IPS DF 19.7 (cell line): ENCODE results near the gene CYP21A2.
A peak's percentile ranks its signal among the peaks of the same experiment; 100 is the strongest.

Experiments
- DNase-seq: peaks from one replicate; pipeline ENCODE4 v3.0.0-alpha.2; 2013; ENCODE audit warnings: low read depth, low spot score

CYP21A2 gene

DNA sequence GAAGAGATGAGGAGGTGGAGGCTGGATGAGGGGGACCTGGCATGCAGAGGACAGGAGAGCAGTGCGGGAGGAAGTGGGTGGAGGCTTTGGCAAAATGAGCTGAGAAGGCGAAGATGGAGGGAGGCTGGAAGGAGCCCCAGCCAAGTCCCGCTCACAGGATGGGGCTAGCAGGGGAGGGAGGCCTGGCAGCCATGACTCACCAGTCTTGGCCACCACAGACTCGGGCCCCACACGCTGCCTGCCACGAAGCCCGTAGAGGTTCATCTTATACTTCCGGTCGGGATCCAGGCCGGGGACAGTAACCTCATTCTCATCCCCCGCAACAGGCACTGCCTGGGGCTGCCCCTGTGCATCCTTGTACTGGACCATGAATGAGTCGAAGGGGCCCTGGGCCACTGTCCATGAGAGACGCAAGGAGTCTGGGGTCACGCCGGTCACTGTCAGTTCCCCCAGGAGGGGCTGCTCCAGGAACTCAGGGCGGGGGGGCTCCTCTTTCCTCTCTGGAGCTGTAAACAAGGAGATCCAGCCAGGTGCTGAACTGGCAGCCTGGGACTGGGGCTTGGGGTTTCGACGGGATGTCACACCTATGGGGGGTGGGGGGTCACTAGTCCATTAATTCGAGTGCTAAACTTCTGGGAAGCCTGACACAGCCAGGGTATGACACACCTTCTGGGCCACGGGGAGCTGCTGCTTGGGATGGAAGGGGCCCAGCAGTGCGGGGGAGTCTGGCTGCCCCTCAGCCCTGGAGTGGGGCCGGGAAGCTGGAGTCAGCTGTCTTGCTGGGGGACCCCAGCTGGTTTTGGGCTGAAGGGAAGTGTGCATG is 43.2 kb downstream of the CYP21A2 start:
- no peak for DNase-seq

DNA sequence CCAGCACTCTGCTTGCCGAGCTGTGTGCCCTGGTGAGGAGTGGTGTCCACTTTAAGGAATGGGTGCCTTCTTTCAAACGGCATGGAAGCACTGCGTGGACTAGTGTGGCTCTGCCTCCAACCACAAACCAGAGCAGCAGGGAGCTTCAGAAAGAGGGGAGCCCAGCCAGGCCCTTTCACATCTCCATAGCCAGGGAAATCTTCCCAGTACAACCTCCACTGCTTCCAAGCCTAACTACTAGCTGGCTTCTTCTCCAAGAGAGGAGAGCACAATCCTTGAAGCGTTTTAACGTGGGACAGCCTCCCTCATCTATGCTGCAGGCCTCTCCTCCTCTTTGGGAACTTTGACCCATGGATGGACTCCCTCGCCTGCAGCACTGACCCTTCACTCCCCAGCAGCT is 44.3 kb downstream of the CYP21A2 start:
- no peak for DNase-seq

DNA sequence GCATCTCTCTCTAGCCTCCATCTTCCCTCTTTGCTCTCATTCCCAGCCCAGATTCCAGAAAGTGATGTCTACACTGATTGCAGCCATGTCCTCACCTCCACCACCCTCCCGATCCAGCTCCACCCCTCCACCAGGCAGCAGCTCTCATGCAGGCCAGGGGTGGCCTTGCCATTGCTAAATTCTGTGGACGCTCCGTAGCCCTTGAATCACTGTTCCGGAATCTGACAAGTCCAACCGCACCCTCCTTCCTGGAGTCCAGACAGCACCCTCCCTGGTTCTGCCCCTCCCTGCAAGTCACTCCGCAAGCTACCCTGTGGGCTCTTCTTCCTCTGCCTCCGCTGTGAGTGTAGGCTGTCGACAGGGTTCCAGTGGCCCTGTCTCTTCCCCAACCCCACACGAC is 44.7 kb downstream of the CYP21A2 start:
- no peak for DNase-seq

DNA sequence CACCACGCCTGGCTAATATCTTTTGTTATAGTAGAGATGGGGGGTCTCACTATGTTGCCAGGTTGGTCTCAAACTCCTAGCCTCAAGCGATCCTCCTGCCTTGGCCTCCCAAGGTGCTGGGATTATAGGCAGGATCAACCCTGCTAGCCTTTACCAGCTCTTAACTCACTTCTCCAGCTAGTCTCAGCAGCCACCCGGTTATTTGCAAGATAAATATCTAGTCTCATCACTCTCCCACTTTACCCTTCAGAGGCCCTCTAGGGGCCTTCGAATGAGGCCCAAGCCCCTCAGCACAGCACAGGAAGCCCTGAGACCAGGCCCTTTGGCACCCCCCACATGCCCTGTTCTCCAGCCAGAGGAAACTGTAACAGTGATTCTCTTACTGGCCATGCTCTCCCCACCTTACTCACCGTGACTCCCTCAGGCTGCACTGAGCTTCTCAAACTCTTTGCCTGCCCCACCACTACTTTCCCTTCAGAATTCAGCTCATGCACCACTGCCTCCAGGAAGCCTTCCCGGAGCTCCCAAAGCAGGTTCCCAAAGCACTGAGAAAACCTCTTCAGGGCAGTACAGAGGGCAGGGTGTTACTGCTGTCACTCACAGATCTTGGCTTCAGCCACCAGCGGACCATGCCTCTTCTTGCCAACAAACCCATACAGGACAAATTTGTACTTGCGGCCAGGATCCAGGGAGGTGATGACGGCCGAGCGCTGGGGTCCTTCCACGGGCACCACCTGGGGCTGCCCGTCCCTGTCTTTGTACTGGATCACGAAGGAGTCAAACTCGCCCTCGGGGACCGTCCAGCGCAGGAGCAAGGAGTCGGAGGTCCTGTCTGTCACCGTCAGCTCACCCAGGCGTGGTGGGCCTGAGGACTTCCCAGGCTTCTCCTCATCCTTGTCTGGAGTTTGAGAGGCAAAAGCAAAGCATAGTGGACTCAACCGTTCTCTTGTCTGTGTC is 45.9 kb downstream of the CYP21A2 start:
- no peak for DNase-seq

DNA sequence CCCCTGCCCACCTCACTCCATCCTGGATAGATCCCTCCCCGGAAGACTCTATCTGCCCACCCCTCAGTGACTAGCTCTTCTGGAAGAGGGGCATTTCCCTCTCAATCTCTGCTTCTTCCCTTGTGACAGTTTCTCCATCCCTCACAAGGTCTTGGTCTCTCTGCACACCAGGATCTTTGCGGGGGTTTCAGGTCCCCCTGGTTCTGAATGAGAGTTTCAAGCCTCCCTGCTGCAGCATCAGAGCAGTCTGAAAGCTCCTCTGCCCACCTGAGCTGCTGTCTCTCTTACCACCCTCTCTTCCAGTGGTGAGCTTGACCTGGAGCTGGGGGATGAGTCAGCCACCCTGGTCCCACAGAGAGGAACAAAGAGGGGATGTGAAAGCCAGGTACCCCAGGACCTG is 46.6 kb downstream of the CYP21A2 start:
- DNase-seq: no peak

DNA sequence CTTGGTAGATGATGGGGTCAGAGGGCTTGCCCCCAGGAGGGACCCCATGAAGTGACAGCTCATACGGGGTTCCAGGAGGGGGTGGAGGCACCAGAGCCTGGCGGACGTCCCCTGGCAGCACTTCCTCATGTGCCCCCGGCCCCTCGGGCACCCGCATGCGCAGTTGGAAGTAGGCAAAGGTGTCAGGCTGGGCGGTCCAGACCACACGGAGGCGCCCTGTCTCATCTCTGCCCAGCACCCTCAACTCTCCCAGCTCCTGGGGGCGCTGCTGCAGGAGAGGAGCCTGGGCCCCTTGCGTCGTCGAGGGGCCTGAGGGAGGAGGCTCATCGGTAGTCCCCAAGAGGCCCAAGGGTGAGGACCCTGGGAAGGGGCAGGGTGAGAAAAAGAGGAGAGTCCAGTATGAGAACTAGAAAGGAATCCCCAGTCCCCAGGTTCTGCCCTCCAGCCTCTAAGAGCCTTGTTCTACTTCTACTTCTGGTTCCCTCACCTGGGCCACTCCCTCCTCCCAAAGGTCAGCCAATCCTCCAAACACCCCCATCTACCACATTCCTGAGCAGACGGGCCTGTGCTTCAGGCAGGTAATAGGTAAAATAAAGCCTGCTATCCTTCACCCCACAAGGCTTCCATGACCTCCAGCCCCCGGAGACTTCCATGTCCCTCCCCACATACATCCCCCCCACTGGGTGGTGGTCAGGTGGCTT is 47.7 kb downstream of the CYP21A2 start:
- DNase-seq: no peak

DNA sequence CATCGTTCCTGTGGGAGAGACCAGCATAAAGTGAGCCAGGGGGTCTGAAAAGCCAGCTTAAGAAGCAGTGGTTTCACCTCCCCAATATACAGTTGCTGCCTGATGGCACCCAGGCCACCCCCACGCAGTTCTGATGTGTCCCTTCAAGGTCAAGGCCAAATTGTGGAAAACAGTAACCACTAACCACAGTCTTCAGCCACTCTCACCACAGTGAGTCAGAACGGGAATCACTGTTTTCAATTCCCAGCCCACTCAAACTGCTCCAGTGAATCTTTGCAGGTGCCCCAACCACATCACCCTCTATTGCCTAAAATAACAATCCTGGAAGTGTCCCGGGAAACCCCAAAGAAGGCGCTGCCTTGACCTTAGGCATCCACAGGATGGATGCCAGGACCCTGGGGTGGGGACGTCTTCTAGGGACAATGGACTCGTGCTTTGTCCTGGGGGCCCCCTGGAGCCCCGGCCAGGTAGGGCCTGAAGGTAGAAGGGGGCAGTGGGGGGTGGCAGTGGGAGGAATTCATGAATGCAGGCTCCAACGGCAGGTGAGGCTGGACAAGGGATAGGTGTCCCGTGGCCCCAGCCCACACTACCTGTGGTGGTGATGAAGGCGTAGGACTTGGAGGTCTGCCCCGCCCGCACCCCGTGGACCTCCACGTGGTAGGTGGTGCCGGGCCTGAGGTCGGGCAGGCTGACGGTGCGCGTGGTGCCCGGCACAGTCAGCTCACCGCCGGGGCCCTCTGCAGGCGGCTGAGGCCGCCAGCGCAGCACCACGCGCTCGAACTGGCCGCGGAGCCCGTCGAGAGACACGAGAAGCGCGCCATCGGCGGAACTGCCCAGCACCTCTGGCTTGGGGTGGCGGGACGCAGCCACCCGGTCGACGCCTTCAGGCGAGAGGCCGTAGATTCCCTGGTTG is 48.7 kb downstream of the CYP21A2 start:
- DNase-seq: no peak

DNA sequence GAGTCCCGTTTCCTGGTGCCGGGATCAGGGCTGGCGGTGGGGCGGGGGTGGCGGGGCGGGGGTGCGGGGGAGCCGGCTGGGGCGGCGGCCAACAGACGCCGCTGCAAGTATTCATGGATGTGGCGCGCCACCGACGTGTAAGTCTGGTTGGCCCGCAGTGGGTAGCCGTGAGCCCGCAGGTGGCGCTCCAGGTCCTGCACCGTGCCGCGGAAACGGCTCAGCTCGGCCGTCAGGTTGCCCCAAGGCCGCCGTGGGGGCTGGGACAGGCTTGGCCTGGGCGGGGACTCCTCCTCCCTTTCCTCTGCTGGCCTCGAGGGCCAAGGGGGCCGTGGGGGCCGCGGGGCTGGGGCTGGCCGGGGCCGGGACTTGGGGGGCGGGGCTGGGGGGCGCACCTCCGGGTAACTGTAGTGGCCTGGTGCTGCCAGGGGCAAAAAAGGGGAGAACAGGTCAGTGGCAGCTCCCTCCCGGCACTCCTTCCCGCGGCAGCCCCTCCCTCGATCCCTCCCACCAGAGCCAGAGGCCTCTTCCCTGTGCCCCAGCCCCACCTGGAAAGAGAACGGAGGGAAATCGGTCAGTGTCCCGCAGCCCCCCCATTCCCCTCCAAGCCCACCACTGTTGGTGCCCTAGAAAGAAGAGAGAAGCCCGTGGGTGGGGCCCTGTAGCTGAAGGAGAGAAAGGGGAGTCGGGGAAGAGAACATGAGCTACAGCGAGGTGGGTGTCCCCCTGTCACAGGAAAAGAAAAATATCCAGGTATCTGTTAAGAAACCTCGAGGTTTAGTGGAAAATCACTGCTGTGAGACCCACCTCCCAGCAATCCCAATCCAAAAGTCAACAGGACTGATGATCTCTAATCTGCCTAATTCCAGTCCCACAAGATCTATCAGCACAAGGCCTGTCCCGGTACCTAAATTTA is 49.6 kb downstream of the CYP21A2 start:
- DNase-seq: peak; percentile 67

DNA sequence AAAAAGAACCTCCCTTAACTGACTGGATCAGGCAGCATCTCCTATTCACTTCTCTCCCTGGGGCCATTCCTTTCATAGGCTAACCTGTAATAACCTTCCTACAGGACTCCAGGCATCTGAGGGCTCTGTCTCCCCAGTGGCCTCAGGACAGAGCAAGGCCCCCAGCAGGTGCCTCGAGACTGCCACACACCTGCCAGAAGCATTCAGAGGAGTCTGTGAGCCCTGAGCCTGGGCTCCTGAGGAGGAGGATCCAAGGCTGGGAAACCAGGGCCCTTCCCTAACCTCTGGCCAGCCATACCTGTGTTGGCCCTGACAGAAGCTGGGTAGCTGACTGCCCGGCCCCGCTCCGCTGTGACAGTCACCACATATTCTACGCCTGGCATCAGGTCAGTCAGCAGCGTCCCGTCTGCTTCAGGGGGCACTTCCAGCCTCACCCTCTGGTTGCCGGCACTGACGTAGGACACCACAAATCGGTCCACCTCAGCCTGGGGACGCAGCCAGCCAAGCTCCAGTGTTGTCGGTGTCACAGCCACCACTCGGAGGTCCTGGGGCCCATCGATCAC is 50.4 kb downstream of the CYP21A2 start:
- no peak for DNase-seq

DNA sequence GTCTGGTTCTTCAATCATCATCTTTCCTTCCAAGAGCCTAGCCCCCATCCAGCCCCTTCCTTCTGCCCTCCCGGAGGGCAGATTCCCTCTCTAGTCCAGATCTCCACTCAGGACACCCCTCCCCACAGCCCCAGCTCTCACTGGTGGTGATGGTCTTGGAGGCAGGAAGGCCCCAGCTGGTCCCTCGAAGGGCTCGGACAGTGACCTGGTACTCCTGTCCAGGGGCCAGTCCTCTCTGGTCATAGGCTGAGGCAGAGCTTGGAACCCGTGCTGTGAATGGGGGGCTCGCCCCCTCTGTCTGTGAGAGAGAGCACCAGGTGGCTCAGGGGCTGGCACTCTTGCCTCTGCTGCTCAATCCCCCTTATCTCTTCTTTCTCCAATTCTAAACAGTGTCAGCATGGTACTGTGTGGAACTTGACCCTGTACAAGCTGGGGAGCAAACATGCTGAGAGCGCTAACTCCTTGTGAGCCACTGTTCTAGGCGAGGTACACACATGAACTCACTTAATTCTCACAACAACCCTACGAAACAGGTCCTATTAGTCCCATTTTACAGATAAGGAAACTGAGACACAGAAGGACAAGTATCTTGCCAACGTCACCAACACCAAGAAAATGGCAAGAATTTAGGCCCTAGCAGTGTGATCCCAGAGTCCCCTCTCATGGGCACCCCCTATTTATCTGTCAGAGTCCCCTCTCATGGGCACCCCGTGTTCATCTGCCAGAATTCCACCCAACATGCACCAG is 51.0 kb downstream of the CYP21A2 start:
- no peak for DNase-seq
